G401.6 (cell line): ENCODE results near the gene FAM25C.
"Not testable (repeated sequence)": the region's sequence is repeated elsewhere in the genome, so short reads cannot be mapped to it uniquely, and the experiment has no call there.

Experiments
- FAIRE-seq: peaks from 2 replicates; lab custom pipeline; 2012; peaks lifted over from hg19 to GRCh38; lab: Jason Lieb, UNC

FAM25C gene

GRCh38 chr10:47999691-48000090 is at the start of gene FAM25C:
FAM25C (minus strand) TSS chr10:47999791; CDS start chr10:47999765, 26 bp downstream.
- FAIRE-seq: not testable (repeated sequence)

- FAIRE-seq: not testable (repeated sequence)
Observed at GRCh38 chr10:48044557-48044956, 45.0 kb upstream of the FAM25C start.

GRCh38 chr10:48031390-48031789 is 31.8 kb upstream of the FAM25C start:
- FAIRE-seq: not testable (repeated sequence)

DNA sequence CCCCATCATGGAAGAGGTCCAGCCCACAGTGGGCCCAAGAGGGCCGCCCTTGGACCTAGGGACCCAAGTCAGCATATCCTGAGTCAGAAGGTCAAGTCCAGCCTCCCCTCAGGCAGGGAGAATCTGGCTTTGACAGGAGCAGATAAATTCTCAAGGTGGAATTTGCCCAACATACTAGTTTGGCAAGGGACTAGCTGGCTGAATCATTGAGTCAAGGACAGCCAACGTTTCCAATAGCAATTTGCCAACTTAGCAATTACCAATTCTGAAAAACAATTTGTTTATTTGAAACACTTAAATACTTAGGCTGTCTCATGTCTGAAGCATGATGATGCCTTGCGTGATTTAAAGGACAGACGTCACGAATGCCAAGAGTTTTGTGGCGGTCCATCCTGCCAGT is 2.7 kb upstream of the FAM25C start:
- not testable (repeated sequence) for FAIRE-seq

DNA sequence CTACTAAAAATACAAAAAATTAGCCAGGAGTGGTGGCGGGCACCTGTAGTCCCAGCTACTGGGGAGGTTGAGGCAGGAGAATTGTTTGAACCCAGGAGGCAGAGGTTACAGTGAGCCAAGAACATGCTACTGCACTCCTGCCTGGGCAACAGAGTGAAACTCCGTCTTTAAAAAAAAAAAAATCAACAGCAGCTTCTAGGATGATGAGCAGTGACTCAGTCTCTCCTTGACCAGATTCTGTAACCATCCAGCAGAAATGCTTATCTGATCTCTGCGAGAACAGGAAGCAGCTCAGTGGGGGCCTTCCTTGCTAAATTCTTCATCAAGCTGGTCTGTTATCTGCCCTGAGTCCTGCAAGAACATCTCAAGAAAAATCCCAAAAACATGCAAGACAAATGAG is 5.5 kb downstream of the FAM25C start:
- not testable (repeated sequence) for FAIRE-seq

DNA sequence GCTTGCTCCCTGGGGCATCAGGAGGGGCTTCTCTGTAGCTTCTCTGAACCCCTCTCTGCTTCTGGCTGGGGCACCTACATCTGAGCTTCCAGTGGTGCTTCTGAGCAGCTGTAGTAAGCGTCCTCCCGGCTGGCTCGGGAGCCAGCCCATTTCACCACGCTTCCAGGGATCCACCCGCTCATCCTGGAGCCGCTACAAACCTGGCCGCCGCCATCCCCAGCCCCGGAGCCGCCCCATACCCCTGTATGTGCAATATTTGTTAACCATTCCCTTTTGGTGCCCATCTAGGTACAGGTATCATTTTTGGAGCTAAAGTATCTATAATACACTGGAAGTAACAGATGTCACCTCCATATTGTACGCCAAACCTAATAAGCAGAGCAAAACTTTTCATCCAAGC is 7.0 kb downstream of the FAM25C start:
- FAIRE-seq: not testable (repeated sequence)

GRCh38 chr10:47991706-47992105 is 7.9 kb downstream of the FAM25C start:
- FAIRE-seq: not testable (repeated sequence)

DNA sequence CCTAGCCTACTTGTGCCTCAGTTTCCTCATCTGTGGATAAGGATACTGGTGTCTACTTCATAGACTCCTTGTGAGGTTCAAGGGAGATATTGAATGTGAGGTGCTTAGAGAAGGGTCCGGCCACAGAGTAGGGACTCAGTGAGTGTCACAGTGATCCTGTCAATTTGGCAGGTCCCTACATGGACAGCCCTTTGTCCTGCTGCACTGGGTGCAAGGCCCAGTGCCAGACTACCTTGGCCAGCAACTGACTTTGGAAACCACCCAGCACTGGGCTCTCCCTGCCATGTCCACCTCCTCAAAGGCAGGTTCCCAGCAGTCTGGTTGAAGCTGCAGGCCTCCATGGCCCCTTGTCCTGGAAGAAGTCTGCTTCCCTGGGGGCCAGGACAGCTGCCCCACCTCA is 9.5 kb downstream of the FAM25C start:
- not testable (repeated sequence) for FAIRE-seq

DNA sequence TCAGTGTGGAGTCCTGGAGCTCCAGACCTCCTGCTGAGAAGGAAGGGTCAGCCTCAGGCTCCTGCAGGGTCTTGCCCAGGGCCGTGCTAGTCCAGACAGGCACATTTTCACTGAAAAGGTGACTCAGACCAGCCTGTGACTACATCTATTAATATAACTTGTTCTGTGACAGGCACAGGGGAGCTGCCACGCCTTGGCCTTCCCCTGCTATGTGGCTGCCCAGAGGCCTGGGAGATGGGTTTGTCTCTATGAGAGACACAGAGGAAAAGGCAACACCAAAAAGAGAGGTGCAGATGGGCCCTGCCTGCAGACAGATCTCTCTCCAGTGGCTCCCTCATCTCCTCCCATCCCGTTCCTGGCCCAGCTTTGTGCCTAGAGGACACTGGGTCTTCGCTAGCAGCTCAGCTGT is 10.0 kb downstream of the FAM25C start:
- FAIRE-seq: not testable (repeated sequence)

- not testable (repeated sequence) for FAIRE-seq
Observed at GRCh38 chr10:47988718-47989541, 10.7 kb downstream of the FAM25C start.

- FAIRE-seq: not testable (repeated sequence)
Observed at GRCh38 chr10:47987952-47988351, 11.6 kb downstream of the FAM25C start.

DNA sequence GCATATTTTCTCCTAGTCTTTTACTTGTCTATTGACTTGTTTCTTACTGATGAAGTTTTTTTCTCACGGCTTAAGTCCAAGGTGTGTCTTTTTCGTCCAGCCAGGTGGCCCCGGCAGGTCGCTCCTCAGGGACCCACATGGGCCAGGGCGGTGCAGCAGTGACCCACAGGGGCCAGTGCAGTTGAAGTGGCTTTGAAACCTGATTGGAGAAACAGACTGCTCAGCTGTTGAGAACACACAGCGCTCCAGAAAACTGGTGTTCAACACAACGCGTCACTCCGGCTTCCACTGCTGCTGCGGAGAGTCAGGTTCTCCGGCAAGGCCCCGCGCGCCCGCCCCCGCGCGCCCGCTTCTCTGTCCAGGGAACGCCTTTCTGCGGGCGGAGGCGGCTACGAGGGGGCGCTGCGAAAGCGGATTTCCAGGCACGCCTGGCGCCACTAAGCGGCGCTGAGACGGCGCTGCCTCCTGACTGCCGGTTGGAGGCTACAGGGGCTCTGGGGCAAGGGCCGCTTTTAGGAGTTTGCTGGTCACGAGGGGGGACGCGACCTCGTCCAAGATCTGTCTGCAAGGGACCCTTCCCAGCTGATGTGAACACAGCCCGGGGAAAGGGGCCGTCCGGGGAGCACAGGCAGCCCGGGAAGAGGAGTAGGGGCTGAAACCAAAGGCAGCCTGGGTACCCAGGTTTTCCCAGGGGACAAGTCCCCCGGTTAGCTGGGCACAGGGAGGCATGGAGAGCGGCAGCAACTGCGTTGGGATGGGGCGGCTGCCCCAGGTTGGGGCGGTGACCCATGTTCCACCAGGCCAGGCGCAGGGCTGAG is 13.0 kb downstream of the FAM25C start:
- FAIRE-seq: not testable (repeated sequence)

DNA sequence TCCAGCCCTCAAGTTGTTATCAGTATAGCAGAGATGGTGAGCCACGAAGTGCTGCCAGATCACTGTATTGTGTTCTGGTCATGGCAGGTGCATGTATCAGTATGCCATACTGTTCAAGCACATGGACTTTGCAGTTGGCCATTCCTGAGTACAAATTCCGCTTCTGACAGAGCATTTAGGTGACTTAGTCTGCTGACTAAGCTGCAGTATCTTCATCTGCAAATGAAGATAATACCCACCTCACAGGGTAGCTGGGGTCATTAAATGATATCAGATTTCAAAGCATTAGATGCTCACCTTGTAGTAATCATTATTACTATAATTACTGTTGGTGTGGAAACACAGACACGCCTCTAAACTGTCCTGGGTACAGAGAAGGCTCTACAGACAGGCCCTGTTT is 24.2 kb downstream of the FAM25C start:
- FAIRE-seq: not testable (repeated sequence)

DNA sequence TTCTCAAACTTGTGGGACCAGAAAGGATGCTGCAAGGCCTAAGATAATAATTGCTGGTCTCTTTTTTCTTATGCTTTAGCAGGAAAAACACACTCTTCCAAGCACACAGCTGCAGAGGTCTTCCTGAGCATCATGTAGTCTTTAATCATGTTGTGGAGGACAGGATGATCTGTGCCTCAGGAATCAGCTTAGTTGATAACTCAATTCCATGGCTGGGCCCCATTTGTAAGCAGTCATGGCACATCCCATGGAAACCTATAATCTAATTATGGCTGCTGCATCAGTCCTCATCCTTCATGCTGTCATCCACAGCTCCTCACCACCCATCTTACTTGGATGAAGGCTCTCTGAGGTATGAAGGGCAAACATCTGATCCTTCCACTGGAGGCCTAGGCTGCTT is 26.5 kb downstream of the FAM25C start:
- FAIRE-seq: not testable (repeated sequence)

- not testable (repeated sequence) for FAIRE-seq
Observed at GRCh38 chr10:47972077-47972476, 27.5 kb downstream of the FAM25C start.

GRCh38 chr10:47971598-47971997 is 28.0 kb downstream of the FAM25C start:
- FAIRE-seq: not testable (repeated sequence)

DNA sequence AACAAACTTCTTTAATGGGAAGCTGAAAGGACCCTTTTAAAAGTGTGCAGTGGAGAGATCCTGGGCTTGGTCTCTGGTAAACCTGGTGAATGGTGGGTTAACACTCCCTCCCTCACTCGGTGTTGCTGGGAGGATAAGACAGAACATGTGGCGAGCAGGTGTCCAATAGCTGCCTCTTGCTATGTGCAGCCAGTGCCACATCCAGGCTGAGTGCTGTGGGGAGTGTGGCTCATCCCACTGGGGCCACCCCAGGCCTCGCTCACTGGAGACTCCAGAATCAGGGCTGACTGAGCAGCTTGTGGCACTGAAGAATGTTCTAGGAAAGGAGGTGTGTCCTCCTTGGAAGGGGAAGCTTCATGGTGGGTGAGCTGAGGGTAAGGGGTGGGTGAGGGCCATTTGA is 29.5 kb downstream of the FAM25C start:
- FAIRE-seq: not testable (repeated sequence)

DNA sequence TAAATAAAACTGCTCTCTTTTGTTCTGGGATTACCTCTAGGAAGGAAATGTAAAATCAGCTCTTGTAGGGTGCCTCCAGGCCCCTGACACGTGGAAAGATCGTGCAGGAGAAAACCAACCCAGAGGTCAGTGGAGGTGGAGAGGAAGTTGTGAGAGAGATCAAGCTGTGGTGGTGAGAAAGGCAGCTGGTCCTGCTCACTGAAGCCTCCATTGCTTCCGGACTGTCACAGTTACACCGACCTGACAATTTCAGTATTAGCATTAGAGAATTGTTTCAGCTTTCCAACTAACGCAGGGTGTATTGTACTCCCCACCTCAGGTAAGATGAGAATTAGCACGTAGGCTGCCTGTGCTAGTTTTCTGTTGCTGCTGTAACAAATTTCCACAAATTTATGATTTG is 30.6 kb downstream of the FAM25C start:
- FAIRE-seq: not testable (repeated sequence)

DNA sequence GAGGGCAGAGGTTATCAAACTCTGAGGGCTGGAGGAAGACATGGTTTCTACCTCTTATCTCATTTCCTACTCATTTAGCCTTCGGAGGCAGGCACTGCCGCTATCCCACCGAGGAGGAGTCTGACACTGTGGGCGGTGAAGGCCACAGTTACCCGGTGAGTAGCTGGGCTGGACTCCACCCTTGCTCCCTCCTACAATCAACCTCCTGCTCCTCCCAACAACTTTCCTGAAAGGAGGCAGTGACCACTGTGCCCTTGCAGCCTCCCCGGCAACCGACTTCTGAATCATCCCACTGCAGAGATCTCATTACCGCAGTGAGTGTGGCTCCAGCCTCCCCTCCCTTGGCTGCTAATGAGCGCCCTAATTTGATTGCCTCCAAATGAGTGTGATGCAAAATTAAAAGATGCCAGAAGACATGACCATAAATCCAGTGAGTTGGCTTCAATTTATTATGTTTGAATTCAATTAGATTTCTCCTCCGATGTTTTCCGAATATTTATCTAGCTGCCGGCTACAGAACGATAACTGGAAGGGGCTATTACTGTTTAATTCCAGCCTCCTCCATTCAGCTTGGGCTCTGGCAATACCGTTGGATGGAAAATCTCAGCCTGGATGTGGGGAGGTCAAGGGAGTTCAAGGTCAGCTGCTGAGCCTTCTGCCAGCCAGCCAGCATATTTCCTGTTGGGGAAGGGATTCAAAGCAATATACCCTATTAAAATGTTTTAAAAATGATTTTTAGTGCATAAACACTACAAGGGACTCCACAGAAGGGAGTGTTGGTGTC is 35.1 kb downstream of the FAM25C start:
- not testable (repeated sequence) for FAIRE-seq

- not testable (repeated sequence) for FAIRE-seq
Observed at GRCh38 chr10:47962785-47963184, 36.8 kb downstream of the FAM25C start.

DNA sequence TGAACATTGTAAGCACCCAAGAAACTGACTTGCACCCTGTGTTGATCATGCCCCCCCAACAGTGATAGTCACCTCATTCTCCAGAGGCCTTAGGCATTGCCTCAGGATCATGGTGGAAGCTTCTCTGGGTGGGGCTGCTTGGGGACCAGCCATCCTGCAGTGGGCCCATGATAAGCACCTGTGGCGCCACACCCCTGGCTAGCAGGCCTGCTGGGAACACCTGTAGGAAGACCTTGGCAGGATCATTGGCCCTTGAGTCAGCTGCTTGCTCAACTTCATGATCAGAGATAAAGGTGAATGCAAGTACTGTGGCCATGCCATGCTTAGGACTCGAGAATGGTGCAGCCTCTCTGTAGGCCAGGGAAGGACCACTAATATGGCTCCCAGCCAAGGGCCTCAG is 38.9 kb downstream of the FAM25C start:
- FAIRE-seq: not testable (repeated sequence)

DNA sequence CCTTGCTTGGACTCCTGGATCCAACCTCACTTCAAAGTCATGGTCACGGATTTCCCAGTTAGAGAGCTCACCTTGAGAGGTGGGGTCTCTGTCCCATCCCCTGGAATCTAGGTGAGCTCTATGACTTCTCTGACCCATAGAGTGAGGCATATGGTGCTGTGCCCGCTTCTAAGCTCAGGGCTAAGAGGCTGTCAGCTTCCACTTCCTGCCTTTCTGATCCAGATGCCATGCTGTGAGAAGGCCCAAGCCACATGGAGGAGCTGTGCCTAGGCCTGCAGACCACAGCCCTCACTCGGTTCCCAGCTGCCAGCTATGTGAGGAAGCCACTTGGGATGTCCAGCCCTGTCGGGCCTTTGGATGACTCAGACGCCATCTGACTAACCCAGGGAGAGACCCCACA is 39.9 kb downstream of the FAM25C start:
- not testable (repeated sequence) for FAIRE-seq
